ENCODE results near the gene INTS11.

Gene INTS11

DNA sequence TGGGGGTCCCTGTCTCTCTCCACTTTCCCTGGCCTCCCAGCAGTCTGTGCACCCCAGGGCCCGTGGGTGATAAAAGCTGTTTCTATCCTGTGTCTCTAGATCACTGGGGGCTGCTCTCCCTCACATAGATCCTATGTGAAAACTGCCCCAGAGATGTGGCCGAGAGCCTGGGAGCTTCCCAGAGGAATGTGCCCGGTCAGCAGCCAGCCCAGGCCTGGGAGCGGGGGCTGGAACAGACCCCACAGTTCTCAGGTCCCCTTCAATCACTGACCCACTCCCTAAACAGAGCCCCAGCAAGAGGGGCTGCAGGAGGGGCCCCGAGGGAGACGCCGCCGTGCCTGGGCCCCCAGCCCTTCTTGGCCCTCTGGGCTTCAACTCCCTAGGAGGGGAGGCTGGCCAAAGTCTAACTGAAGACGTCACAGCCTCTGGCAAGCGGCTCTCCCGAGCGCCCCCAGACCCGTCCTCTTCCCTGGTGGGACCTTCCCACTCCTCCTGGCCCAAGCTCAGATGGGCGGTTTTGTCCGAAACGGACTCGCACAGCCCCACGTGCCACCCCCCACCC lies 33.5 kb upstream of the INTS11 start:
- DNase-seq: no peak

GRCh38 chr1:1356796-1357401 lies 32.4 kb upstream of the INTS11 start:
- no peak for DNase-seq

DNA sequence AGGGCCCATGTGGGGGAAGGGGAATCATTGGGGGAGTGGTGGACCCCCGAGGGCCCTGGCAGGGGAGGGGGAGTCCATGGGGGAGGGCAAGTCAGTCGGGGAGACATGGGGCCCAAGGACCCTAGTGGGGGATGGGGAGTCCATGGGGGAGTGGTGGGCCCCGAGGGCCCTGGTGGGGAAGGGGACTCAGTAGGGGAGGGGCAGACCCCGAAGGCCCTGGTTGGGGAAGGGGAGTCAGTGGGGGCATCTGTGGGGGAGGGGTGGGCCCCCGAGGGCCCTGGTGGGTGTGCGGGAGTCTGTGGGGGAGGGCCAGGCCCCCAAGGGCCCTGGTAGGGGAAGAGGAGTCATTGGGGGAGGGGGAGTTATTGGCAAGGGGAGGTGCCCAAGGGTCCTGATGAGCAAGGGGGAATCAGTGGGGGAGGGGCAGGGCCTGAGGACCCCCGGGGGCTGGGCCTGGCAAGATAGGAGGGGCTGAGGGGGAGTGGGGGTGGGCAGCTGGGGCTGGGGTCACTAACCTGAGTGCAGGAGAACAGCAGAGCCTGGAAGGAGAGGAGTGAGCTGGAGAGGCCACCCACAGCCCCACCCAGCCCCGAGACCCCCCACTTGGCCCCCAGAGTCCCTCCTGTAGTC lies 31.8 kb upstream of the INTS11 start:
- DNase-seq: no peak

- no peak for DNase-seq
Observed at GRCh38 chr1:1355416-1355815, 31.0 kb upstream of the INTS11 start.

GRCh38 chr1:1354271-1355247 lies 30.1 kb upstream of the INTS11 start:
- DNase-seq: no peak

DNA sequence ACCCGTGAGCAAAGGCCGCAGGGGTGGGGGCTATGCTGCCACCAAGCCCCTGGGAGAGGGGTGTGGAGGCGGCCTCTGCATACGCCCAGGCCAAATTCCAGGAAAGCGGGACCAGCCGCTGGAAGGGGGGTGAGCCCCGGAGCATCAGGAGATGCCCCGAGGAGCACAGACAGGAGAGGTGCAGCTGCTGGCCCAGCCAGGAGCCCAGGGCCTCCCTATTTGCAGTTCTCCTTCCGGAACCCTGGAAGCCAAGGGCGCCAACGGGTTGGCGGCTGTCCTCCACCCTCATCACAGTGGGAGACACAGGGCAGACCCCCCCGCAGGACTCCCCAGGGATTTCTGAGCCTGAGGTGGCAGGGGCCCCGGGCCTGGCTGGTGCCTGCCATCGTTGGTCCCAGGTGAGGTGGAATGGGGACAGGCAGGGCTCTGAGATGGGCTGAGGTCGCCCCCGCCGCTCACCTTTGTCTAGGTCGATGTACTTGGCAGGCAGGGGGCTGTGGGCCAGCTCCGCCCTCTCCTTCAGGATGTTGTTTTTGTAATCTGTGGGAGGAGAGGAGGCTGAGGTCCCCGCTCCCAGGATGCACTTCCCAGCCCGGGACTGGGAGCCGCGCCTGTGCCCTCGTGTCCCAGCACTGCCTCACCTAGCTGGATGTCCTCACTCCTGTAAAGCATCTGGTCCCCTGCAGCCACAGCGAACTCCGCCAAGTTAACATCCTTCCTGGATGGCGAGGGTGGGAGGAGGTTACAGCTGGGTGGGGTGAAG lies 29.1 kb upstream of the INTS11 start:
- no peak for DNase-seq

DNA sequence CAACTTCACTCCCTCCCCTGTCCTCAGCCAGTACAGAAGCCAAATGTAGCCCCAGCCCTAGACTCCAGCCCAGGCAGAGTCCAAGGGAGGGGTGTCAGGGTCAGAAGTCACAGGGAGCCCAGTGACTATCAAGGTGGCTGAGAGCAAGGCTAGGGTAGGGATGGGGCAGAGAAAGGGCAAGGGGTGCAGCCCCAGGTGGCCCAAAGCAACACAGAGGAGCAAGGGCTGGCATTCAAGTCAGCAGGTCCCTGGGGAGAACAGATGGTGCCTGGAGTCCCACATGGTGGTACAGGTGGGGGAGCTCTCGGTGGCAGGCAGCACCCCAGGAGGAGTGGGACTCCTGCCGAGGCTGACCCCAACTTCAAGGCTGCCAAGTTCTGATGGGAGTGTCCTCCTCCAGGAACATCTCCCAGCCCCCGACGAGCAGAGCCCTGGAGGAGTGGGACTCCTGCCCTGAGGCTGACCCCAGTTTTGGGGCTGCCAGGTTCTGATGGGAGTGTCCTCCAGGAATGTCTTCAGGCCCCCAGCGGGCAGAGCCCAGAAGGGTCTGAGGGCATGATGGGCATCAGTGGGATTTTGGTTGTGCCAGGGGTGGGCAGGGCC lies 28.4 kb upstream of the INTS11 start:
- DNase-seq: no peak

- DNase-seq: no peak
Observed at GRCh38 chr1:1351511-1352427, 27.3 kb upstream of the INTS11 start.

DNA sequence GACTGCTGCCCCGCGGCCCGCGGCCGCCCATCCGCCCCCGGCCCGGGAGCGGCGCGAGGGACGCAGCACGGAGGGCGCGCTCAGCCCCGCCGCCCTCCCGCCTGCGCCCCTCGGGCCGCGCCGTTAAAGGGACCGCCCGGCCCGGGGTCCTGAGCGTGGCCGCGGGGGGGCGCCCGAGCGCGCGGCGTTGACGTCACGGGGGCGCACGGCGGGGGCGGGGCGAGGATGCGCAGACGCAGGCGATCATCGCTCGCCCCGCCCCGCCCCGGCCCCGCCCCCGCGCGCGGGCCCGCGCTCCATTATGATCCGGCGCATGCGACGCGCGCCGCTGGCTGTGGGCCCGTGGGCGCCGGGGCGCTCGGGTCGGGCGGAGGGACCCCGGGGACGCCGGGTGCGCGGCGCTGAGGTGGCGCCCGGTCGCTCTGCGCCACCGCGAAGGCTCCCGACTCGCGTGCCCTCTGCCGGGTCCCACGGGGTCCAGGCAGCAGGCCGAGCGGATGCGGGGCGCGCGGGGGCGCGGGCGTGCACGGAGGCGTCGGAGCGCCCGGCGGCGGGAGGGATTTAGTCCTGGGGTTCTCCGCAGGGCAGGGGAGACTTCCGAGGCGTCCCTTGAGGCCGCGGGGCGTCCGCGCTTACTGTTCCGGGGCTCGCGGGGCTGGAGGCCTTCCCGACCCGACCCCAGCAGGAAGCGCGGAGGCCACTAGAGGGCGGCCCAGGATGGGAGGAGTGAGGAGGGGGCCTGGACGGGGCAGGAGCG lies 25.0 kb upstream of the INTS11 start, which contains the start of gene DVL1:
Gene DVL1, minus strand, starts transcription at position 163 of the 757 bp plus-strand sequence. CDS start 353 bp downstream, outside the sequence.
- DNase-seq: peak; percentile 13

GRCh38 chr1:1348420-1349255 lies 24.2 kb upstream of the INTS11 start:
- no peak for DNase-seq

GRCh38 chr1:1347663-1348419 lies 23.4 kb upstream of the INTS11 start:
- DNase-seq: no peak

GRCh38 chr1:1347026-1347595 lies 22.7 kb upstream of the INTS11 start:
- no peak for DNase-seq

GRCh38 chr1:1346501-1346890 lies 22.0 kb upstream of the INTS11 start:
- no peak for DNase-seq

DNA sequence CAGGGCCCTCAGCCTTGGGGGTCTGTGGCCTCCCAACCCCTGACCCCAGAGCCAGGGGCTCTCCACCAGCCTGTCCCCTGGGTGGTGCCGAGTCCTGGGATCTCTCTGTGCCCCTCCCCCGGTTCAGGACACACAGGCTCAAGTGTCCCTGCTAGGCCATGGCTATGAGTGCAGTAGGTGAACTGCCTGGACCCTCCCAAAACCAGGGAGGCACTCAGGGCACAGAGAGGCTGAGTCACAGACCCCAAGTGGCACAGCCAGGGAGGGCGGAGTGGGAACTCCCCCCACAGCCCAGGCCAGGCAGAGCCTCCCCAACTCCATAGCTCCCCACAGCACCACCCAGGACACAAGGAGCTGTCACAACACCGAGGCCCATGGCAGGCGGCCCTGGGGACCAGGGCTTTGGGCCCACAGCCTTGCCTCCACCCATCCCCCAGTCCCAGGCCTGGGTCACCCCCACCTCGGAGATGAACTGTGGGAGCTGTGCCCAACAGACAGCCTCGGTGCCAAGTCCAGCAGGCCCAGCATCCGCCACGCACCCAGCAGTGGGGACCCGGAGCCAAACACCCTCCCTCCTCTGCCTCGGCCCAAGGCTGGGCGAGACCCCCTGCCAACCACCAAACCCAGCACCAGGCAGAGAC lies 21.5 kb upstream of the INTS11 start:
- DNase-seq: no peak

- no peak for DNase-seq
Observed at GRCh38 chr1:1345384-1345783, 20.9 kb upstream of the INTS11 start.

GRCh38 chr1:1344655-1345361 lies 20.3 kb upstream of the INTS11 start:
- DNase-seq: no peak
